NCI-H2227 (cell line): ENCODE data around the gene BMAL1.
"Not testable (repeated sequence)": the region's sequence is repeated elsewhere in the genome, so short reads cannot be mapped to it uniquely, and the experiment has no call there.

ENCODE experiments used
- DNase-seq: peaks from one replicate; lab custom pipeline; 2025; ENCODE audit not compliant: unreplicated experiment; lab: John Stamatoyannopoulos, UW

The BMAL1 gene

GRCh38 chr11:13277768-13278608 lies at the start of gene BMAL1:
Gene BMAL1, plus strand, starts transcription at chr11:13277790. Its CDS starts 76,519 bp downstream, at chr11:13354309.
- peak; percentile 54 for DNase-seq

- no peak for DNase-seq
Observed at GRCh38 chr11:13228572-13228971, 49.0 kb upstream of the BMAL1 start.

GRCh38 chr11:13229136-13229535 lies 48.5 kb upstream of the BMAL1 start:
- DNase-seq = no peak

GRCh38 chr11:13229711-13230318 lies 47.8 kb upstream of the BMAL1 start:
- peak; percentile 27 for DNase-seq

- DNase-seq = no peak
Observed at GRCh38 chr11:13233173-13233745, 44.3 kb upstream of the BMAL1 start.

- DNase-seq = no peak
Observed at GRCh38 chr11:13235895-13236294, 41.7 kb upstream of the BMAL1 start.

GRCh38 chr11:13236626-13237025 lies 41.0 kb upstream of the BMAL1 start:
- DNase-seq = no peak

GRCh38 chr11:13237761-13238160 lies 39.8 kb upstream of the BMAL1 start:
- no peak for DNase-seq

GRCh38 chr11:13238879-13239514 lies 38.6 kb upstream of the BMAL1 start:
- peak; percentile 63 for DNase-seq

GRCh38 chr11:13242564-13242963 lies 35.0 kb upstream of the BMAL1 start:
- DNase-seq = no peak

GRCh38 chr11:13247606-13248296 lies 29.8 kb upstream of the BMAL1 start:
- peak; percentile 49 for DNase-seq

- DNase-seq = no peak
Observed at GRCh38 chr11:13249177-13249576, 28.4 kb upstream of the BMAL1 start.

- DNase-seq = peak; percentile 62
Observed at GRCh38 chr11:13249992-13250391, 27.6 kb upstream of the BMAL1 start.

- no peak for DNase-seq
Observed at GRCh38 chr11:13251966-13252365, 25.6 kb upstream of the BMAL1 start.

- DNase-seq = no peak
Observed at GRCh38 chr11:13252438-13252837, 25.2 kb upstream of the BMAL1 start.

GRCh38 chr11:13256216-13256615 lies 21.4 kb upstream of the BMAL1 start:
- DNase-seq = no peak

- DNase-seq = not testable (repeated sequence)
Observed at GRCh38 chr11:13258061-13258460, 19.5 kb upstream of the BMAL1 start.

- DNase-seq = no peak
Observed at GRCh38 chr11:13258855-13259254, 18.7 kb upstream of the BMAL1 start.

GRCh38 chr11:13259374-13259773 lies 18.2 kb upstream of the BMAL1 start:
- DNase-seq = no peak

GRCh38 chr11:13260201-13260962 lies 17.2 kb upstream of the BMAL1 start:
- no peak for DNase-seq
